ENCODE measurements around the gene NPC2. TPM values are rescaled to one million over a fixed set of nuclear protein-coding genes. Genes with fewer than 3 reads are reported as not detected.

The NPC2 gene
- total RNA-seq, 1 donor from 2014 or later: 93.5 TPM

- Histone ChIP-seq H3K4me3 (no peak overlapping the region), H3K36me3 (no peaks in the 10 kb centered on the region), H3K9me3 (replicated peaks) (no peaks in the 10 kb centered on the region), H3K4me1 (no peaks in the 10 kb centered on the region), H3K27ac (replicated peaks) (no peak overlapping the region), H3K27me3 (ENCODE audit: low read depth) (no peaks in the 10 kb centered on the region)
- TF ChIP-seq, protein P1, sequence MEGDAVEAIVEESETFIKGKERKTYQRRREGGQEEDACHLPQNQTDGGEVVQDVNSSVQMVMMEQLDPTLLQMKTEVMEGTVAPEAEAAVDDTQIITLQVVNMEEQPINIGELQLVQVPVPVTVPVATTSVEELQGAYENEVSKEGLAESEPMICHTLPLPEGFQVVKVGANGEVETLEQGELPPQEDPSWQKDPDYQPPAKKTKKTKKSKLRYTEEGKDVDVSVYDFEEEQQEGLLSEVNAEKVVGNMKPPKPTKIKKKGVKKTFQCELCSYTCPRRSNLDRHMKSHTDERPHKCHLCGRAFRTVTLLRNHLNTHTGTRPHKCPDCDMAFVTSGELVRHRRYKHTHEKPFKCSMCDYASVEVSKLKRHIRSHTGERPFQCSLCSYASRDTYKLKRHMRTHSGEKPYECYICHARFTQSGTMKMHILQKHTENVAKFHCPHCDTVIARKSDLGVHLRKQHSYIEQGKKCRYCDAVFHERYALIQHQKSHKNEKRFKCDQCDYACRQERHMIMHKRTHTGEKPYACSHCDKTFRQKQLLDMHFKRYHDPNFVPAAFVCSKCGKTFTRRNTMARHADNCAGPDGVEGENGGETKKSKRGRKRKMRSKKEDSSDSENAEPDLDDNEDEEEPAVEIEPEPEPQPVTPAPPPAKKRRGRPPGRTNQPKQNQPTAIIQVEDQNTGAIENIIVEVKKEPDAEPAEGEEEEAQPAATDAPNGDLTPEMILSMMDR (IDR thresholded peaks at IDR 0.05; ENCODE audit: borderline replicate concordance): no peak
- intact Hi-C loops (cut with micrococcal nuclease): no loop called here
- DNase-seq: no peak
Observed at GRCh38 chr14:74441113-74441512, 52.0 kb downstream of the NPC2 start.

DNA sequence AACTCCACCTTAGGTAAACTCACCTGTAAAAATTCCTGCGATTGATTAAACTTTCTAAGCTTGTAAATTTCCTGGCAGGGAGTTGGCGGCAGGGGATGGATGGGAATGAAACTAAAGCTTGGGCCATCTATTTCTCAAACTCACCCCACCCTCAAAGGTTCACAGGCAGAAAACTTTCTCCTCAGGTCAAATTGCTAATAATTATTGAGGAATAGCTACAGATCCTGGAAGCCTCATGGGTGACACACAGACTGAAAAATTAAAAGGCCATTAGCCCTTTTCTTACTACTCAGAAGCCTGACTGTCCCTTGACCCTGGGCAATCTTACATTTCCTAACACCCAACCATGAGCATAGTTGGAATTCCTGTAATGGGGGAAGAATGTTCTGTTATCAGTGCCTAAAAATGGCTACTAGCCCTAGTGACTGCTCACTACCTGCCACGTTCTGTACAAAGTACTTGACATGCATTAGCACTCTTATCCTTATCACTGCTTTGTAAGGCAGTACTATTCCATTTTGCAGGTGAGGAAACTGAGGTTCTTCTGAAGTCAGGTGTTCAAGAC lies 54.7 kb downstream of the NPC2 start:
- TF ChIP-seq, protein P1 (IDR thresholded peaks at IDR 0.05; ENCODE audit: borderline replicate concordance): no peak
- Histone ChIP-seq H3K27me3 (ENCODE audit: low read depth) (no peaks in the 10 kb centered on the region), H3K4me3 (no peak overlapping the region), H3K4me1 (no peaks in the 10 kb centered on the region), H3K9me3 (replicated peaks) (no peaks in the 10 kb centered on the region), H3K36me3 (no peaks in the 10 kb centered on the region), H3K27ac (replicated peaks) (no peak overlapping the region)
- DNase-seq: no peak
- intact Hi-C loops (cut with micrococcal nuclease): no loop called here

- no peak for DNase-seq
- Histone ChIP-seq H3K4me3 (no peak overlapping the region), H3K9me3 (replicated peaks) (no peaks in the 10 kb centered on the region), H3K4me1 (no peaks in the 10 kb centered on the region), H3K27me3 (ENCODE audit: low read depth) (no peaks in the 10 kb centered on the region), H3K27ac (replicated peaks) (no peak overlapping the region), H3K36me3 (no peaks in the 10 kb centered on the region)
- intact Hi-C loops (cut with micrococcal nuclease): no loop called here
- TF ChIP-seq, protein P1 (IDR thresholded peaks at IDR 0.05; ENCODE audit: borderline replicate concordance): no peak
Observed at GRCh38 chr14:74437496-74438053, 55.5 kb downstream of the NPC2 start.

- no peak overlapping the region for H3K4me3 ChIP-seq
- TF ChIP-seq, protein P1 (IDR thresholded peaks at IDR 0.05; ENCODE audit: borderline replicate concordance): no peak
- DNase-seq: no peak
- no peaks in the 10 kb centered on the region for H3K27me3 ChIP-seq (ENCODE audit: low read depth)
- H3K27ac ChIP-seq (replicated peaks): no peak overlapping the region
- H3K9me3 ChIP-seq (replicated peaks): no peaks in the 10 kb centered on the region
- H3K36me3 ChIP-seq: no peaks in the 10 kb centered on the region
- intact Hi-C loops (cut with micrococcal nuclease): no loop called here
- no peaks in the 10 kb centered on the region for H3K4me1 ChIP-seq
Observed at GRCh38 chr14:74434294-74434693, 58.8 kb downstream of the NPC2 start.

- TF ChIP-seq, protein P1 (IDR thresholded peaks at IDR 0.05; ENCODE audit: borderline replicate concordance): no peak
- Histone ChIP-seq H3K9me3 (replicated peaks) (no peaks in the 10 kb centered on the region), H3K27me3 (ENCODE audit: low read depth) (peaks cover 12% of the 10 kb centered on the region), H3K36me3 (no peaks in the 10 kb centered on the region), H3K4me1 (peaks cover 4% of the 10 kb centered on the region), H3K27ac (replicated peaks) (no peak overlapping the region), H3K4me3 (no peak overlapping the region)
- intact Hi-C loops (cut with micrococcal nuclease): no loop called here
- no peak for DNase-seq
Observed at GRCh38 chr14:74429991-74430390, 63.1 kb downstream of the NPC2 start.

Other genes starting within 250 kb of the NPC2 start
- 23.6 TPM for gene ABCD4, start 190.4 kb downstream of the NPC2 start, total RNA-seq
- not detected for gene VRTN, start 144.8 kb downstream of the NPC2 start, total RNA-seq
- 0.11 TPM for gene SYNDIG1L, start 67.1 kb downstream of the NPC2 start, total RNA-seq
- gene ISCA2, start 460 bp upstream of the NPC2 start, total RNA-seq: 45.8 TPM
- 26.5 TPM for gene LTBP2, start 118.9 kb upstream of the NPC2 start, total RNA-seq
- 23.7 TPM for gene AREL1, start 219.8 kb upstream of the NPC2 start, total RNA-seq
- 42.7 TPM for gene FCF1, start 219.8 kb upstream of the NPC2 start, total RNA-seq